ENCODE measurements around the gene TRMU. TPM values are rescaled to one million over a fixed set of nuclear protein-coding genes. Genes with fewer than 3 reads are reported as not detected.

The TRMU gene
- total and polyA plus RNA-seq, 2 experiments from 2014 or later = 48.3 to 70.4 TPM

DNA sequence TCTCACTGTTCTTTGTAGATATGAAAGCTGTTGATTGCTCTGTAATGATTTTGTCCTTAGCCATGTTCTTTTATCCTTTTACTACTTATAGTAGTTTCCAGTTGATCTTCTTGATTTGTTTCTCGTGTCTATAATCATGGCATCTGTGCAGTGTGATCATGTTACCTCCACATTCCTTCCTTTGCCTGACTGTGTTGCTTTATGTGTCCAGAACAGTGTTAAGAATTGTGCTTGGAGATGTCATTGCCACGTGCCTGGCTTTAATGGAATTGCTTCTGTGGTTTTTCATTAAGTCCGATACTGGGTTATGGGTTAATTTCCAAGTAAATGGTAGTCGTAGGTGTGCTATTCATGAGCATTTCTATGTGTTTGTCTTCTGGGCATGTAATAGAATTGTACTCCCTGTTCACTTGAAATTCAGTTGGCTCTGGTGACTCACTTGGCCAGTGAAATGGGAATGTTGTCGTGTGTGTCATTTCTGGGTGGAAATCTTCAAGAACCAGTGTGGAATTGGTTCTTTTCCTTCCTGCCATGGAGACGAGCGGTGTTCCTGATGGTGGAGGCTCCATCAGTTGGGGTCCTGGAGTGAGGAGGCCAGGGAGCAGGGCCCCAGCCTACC lies 32.1 kb upstream of the TRMU start (continued):
- TF ChIP-seq, protein P1, sequence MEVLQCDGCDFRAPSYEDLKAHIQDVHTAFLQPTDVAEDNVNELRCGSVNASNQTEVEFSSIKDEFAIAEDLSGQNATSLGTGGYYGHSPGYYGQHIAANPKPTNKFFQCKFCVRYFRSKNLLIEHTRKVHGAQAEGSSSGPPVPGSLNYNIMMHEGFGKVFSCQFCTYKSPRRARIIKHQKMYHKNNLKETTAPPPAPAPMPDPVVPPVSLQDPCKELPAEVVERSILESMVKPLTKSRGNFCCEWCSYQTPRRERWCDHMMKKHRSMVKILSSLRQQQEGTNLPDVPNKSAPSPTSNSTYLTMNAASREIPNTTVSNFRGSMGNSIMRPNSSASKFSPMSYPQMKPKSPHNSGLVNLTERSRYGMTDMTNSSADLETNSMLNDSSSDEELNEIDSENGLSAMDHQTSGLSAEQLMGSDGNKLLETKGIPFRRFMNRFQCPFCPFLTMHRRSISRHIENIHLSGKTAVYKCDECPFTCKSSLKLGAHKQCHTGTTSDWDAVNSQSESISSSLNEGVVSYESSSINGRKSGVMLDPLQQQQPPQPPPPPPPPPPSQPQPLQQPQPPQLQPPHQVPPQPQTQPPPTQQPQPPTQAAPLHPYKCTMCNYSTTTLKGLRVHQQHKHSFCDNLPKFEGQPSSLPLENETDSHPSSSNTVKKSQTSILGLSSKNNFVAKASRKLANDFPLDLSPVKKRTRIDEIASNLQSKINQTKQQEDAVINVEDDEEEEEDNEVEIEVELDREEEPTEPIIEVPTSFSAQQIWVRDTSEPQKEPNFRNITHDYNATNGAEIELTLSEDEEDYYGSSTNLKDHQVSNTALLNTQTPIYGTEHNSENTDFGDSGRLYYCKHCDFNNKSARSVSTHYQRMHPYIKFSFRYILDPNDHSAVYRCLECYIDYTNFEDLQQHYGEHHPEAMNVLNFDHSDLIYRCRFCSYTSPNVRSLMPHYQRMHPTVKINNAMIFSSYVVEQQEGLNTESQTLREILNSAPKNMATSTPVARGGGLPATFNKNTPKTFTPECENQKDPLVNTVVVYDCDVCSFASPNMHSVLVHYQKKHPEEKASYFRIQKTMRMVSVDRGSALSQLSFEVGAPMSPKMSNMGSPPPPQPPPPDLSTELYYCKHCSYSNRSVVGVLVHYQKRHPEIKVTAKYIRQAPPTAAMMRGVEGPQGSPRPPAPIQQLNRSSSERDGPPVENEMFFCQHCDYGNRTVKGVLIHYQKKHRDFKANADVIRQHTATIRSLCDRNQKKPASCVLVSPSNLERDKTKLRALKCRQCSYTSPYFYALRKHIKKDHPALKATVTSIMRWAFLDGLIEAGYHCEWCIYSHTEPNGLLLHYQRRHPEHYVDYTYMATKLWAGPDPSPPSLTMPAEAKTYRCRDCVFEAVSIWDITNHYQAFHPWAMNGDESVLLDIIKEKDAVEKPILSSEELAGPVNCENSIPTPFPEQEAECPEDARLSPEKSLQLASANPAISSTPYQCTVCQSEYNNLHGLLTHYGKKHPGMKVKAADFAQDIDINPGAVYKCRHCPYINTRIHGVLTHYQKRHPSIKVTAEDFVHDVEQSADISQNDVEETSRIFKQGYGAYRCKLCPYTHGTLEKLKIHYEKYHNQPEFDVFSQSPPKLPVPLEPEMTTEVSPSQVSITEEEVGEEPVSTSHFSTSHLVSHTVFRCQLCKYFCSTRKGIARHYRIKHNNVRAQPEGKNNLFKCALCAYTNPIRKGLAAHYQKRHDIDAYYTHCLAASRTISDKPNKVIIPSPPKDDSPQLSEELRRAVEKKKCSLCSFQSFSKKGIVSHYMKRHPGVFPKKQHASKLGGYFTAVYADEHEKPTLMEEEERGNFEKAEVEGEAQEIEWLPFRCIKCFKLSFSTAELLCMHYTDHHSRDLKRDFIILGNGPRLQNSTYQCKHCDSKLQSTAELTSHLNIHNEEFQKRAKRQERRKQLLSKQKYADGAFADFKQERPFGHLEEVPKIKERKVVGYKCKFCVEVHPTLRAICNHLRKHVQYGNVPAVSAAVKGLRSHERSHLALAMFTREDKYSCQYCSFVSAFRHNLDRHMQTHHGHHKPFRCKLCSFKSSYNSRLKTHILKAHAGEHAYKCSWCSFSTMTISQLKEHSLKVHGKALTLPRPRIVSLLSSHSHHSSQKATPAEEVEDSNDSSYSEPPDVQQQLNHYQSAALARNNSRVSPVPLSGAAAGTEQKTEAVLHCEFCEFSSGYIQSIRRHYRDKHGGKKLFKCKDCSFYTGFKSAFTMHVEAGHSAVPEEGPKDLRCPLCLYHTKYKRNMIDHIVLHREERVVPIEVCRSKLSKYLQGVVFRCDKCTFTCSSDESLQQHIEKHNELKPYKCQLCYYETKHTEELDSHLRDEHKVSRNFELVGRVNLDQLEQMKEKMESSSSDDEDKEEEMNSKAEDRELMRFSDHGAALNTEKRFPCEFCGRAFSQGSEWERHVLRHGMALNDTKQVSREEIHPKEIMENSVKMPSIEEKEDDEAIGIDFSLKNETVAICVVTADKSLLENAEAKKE (CRISPR knock-in tag; IDR thresholded peaks at IDR 0.05) = no peak
- TF ChIP-seq, protein P2, sequence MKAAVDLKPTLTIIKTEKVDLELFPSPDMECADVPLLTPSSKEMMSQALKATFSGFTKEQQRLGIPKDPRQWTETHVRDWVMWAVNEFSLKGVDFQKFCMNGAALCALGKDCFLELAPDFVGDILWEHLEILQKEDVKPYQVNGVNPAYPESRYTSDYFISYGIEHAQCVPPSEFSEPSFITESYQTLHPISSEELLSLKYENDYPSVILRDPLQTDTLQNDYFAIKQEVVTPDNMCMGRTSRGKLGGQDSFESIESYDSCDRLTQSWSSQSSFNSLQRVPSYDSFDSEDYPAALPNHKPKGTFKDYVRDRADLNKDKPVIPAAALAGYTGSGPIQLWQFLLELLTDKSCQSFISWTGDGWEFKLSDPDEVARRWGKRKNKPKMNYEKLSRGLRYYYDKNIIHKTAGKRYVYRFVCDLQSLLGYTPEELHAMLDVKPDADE (IDR thresholded peaks at IDR 0.05) = no peak
- TF ChIP-seq NANOG (IDR thresholded peaks at IDR 0.05; ENCODE audit: borderline replicate concordance) = no peak

DNA sequence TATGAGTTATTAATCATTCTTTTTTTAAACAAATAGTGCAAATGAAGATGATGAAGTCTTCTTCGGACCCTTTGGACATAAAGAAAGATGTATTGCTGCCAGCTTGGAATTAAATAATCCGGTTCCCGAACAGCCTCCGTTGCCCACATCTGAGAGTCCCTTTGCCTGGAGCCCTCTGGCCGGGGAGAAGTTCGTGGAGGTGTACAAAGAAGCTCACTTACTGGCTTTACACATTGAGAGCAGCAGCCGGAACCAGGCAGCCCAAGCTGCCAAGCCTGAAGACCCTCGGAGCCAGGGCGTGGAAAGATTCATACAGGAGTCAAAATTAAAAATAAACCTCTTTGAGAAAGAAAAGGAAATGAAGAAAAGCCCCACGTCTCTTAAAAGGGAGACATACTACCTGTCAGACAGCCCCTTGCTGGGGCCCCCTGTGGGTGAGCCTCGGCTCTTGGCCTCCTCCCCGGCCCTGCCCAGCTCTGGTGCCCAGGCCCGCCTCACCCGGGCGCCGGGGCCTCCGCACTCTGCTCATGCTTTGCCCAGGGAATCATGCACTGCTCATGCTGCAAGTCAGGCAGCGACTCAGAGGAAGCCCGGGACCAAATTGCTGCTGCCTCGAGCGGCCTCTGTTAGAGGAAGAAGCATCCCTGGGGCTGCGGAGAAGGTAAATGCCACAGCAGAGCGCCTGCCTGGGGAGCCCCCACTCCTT lies 27.1 kb upstream of the TRMU start:
- Histone ChIP-seq H3K27me3 (ENCODE audit: insufficient read depth) (no peaks in the 10 kb centered on the region), H3K9me2 (ENCODE audit: insufficient read depth) (no peaks in the 10 kb centered on the region), H4K20me1 (replicated peaks; ENCODE audit: insufficient read depth) (peaks cover 15% of the 10 kb centered on the region; the same call in 1 of the 2 replicates), H3K4me2 (no peak overlapping the region), H3K4me3 (no peak overlapping the region), H3K4me1 (ENCODE audit: insufficient read depth) (no peaks in the 10 kb centered on the region), H3K36me3 (ENCODE audit: insufficient read depth) (no peaks in the 10 kb centered on the region; the same call in 1 of the 2 replicates), H3F3A (replicated peaks; ENCODE audit: low read depth) (no peaks in the 10 kb centered on the region), H2AFZ (no peak overlapping the region), H3K79me2 (replicated peaks; ENCODE audit: insufficient read depth) (peaks cover 48% of the 10 kb centered on the region), H3K27ac (ENCODE audit: low read depth) (no peak overlapping the region)
- Mint-ChIP-seq H3K4me1 (no peaks in the 10 kb centered on the region), H3K27me3 (ENCODE audit: insufficient read depth, low read depth, poor library complexity) (peaks cover 2% of the 10 kb centered on the region), H3K9me3 (no peaks in the 10 kb centered on the region), H3K4me3 (no peak overlapping the region), H3K36me3 (ENCODE audit: low read depth) (peaks cover 28% of the 10 kb centered on the region), H3K27ac (no peak overlapping the region)
- no peak for ATAC-seq
- DNase-seq (ENCODE audit: low spot score) = no peak
- TF ChIP-seq, protein P3, sequence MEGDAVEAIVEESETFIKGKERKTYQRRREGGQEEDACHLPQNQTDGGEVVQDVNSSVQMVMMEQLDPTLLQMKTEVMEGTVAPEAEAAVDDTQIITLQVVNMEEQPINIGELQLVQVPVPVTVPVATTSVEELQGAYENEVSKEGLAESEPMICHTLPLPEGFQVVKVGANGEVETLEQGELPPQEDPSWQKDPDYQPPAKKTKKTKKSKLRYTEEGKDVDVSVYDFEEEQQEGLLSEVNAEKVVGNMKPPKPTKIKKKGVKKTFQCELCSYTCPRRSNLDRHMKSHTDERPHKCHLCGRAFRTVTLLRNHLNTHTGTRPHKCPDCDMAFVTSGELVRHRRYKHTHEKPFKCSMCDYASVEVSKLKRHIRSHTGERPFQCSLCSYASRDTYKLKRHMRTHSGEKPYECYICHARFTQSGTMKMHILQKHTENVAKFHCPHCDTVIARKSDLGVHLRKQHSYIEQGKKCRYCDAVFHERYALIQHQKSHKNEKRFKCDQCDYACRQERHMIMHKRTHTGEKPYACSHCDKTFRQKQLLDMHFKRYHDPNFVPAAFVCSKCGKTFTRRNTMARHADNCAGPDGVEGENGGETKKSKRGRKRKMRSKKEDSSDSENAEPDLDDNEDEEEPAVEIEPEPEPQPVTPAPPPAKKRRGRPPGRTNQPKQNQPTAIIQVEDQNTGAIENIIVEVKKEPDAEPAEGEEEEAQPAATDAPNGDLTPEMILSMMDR (conservative IDR thresholded peaks at IDR 0.05; ENCODE audit: low read depth in 2 of 2) = no peak
- TF ChIP-seq ZNF331 (CRISPR knock-in tag; IDR thresholded peaks at IDR 0.05; ENCODE audit: low read depth) = no peak
- no peak for TF ChIP-seq JUNB (IDR thresholded peaks at IDR 0.05; ENCODE audit: unreplicated experiment)
- TF ChIP-seq, protein P4, sequence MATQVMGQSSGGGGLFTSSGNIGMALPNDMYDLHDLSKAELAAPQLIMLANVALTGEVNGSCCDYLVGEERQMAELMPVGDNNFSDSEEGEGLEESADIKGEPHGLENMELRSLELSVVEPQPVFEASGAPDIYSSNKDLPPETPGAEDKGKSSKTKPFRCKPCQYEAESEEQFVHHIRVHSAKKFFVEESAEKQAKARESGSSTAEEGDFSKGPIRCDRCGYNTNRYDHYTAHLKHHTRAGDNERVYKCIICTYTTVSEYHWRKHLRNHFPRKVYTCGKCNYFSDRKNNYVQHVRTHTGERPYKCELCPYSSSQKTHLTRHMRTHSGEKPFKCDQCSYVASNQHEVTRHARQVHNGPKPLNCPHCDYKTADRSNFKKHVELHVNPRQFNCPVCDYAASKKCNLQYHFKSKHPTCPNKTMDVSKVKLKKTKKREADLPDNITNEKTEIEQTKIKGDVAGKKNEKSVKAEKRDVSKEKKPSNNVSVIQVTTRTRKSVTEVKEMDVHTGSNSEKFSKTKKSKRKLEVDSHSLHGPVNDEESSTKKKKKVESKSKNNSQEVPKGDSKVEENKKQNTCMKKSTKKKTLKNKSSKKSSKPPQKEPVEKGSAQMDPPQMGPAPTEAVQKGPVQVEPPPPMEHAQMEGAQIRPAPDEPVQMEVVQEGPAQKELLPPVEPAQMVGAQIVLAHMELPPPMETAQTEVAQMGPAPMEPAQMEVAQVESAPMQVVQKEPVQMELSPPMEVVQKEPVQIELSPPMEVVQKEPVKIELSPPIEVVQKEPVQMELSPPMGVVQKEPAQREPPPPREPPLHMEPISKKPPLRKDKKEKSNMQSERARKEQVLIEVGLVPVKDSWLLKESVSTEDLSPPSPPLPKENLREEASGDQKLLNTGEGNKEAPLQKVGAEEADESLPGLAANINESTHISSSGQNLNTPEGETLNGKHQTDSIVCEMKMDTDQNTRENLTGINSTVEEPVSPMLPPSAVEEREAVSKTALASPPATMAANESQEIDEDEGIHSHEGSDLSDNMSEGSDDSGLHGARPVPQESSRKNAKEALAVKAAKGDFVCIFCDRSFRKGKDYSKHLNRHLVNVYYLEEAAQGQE (IDR thresholded peaks at IDR 0.05; ENCODE audit: unreplicated experiment) = no peak
- no peak for TF ChIP-seq NANOG (IDR thresholded peaks at IDR 0.05; ENCODE audit: borderline replicate concordance)
- no peak for TF ChIP-seq POLR2AphosphoS5 (IDR thresholded peaks at IDR 0.05; ENCODE audit: low read depth)
- TF ChIP-seq, protein P2 (IDR thresholded peaks at IDR 0.05) = no peak
- no peak for TF ChIP-seq STAT1 (IDR thresholded peaks at IDR 0.05; ENCODE audit: unreplicated experiment)

Data from GM23338 (cell line).